ENCODE data around the gene TXNDC17.

The TXNDC17 gene

GRCh38 chr17:6608321-6608720 is 32.5 kb upstream of the TXNDC17 start:
- no peak for DNase-seq (ENCODE audit: low read depth, low spot score)
- no peak overlapping the region for H3K4me3 ChIP-seq (ENCODE audit: low read depth, low read length)
- ChIA-PET POLR2A (no interaction called here), CTCF (interaction anchor here (1.0 to 1.6 kb wide), 4 partner anchors 10 to 137 kb away, joined by 3 to 5 read pairs (median 4); no protein-coding TSS in a partner anchor)
- TF ChIP-seq CTCF (IDR thresholded peaks at IDR 0.05; ENCODE audit: insufficient read depth, low read length, missing control alignments) = no peak

GRCh38 chr17:6610011-6610410 is 30.8 kb upstream of the TXNDC17 start:
- POLR2A ChIA-PET = no interaction called here
- H3K4me3 ChIP-seq (ENCODE audit: low read depth, low read length) = no peak overlapping the region
- no peak for TF ChIP-seq CTCF (IDR thresholded peaks at IDR 0.05; ENCODE audit: insufficient read depth, low read length, missing control alignments)
- CTCF ChIA-PET = interaction anchor here (1.5 kb wide), 1 partner anchor 10 kb away, joined by 5 read pairs; no protein-coding TSS in a partner anchor
- no peak for DNase-seq (ENCODE audit: low read depth, low spot score)

- TF ChIP-seq CTCF (IDR thresholded peaks at IDR 0.05; ENCODE audit: insufficient read depth, low read length, missing control alignments) = no peak
- POLR2A ChIA-PET = no interaction called here
- DNase-seq (ENCODE audit: low read depth, low spot score) = no peak
- H3K4me3 ChIP-seq (ENCODE audit: low read depth, low read length) = no peak overlapping the region
- CTCF ChIA-PET = interaction anchor here (1.5 kb wide), 1 partner anchor 138 kb away, joined by 6 read pairs; no protein-coding TSS in a partner anchor
These were observed 29.6 kb upstream of the TXNDC17 start for GRCh38 chr17:6611231-6611630.

- DNase-seq (ENCODE audit: low read depth, low spot score) = no peak
- H3K4me3 ChIP-seq (ENCODE audit: low read depth, low read length) = no peak overlapping the region
- no peak for TF ChIP-seq CTCF (IDR thresholded peaks at IDR 0.05; ENCODE audit: insufficient read depth, low read length, missing control alignments)
- CTCF ChIA-PET = interaction anchor here (1.8 kb wide), 1 partner anchor 152 kb away, joined by 6 read pairs; no protein-coding TSS in a partner anchor
- POLR2A ChIA-PET = interaction anchor here (0.7 kb wide), 1 partner anchor 17 kb away, joined by 3 read pairs; the partner anchor contains the start of genes KIAA0753 and TXNDC17
These were observed 16.9 kb upstream of the TXNDC17 start for GRCh38 chr17:6623941-6624340.

- no peak for DNase-seq (ENCODE audit: low read depth, low spot score)
- ChIA-PET CTCF (no interaction called here), POLR2A (no interaction called here)
- H3K4me3 ChIP-seq (ENCODE audit: low read depth, low read length) = no peak overlapping the region
- TF ChIP-seq CTCF (IDR thresholded peaks at IDR 0.05; ENCODE audit: insufficient read depth, low read length, missing control alignments) = no peak
These were observed 14.2 kb upstream of the TXNDC17 start for GRCh38 chr17:6626616-6627015.

GRCh38 chr17:6627019-6627418 is 13.8 kb upstream of the TXNDC17 start:
- POLR2A ChIA-PET = interaction anchor here (0.6 kb wide), 1 partner anchor 9 kb away, joined by 3 read pairs; no protein-coding TSS in a partner anchor
- no peak for DNase-seq (ENCODE audit: low read depth, low spot score)
- no peak overlapping the region for H3K4me3 ChIP-seq (ENCODE audit: low read depth, low read length)
- CTCF ChIA-PET = interaction anchor here (1.4 kb wide), 1 partner anchor 29 kb away, joined by 3 read pairs; no protein-coding TSS in a partner anchor
- TF ChIP-seq CTCF (IDR thresholded peaks at IDR 0.05; ENCODE audit: insufficient read depth, low read length, missing control alignments) = no peak
